CMK (cell line): ENCODE data around the gene IGFLR1.

Source experiments
- DNase-seq: peaks from one replicate; pipeline ENCODE4 v3.0.0-alpha.2; 2010; ENCODE audit warnings: low read depth

The IGFLR1 gene, protein sequence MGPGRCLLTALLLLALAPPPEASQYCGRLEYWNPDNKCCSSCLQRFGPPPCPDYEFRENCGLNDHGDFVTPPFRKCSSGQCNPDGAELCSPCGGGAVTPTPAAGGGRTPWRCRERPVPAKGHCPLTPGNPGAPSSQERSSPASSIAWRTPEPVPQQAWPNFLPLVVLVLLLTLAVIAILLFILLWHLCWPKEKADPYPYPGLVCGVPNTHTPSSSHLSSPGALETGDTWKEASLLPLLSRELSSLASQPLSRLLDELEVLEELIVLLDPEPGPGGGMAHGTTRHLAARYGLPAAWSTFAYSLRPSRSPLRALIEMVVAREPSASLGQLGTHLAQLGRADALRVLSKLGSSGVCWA

DNA sequence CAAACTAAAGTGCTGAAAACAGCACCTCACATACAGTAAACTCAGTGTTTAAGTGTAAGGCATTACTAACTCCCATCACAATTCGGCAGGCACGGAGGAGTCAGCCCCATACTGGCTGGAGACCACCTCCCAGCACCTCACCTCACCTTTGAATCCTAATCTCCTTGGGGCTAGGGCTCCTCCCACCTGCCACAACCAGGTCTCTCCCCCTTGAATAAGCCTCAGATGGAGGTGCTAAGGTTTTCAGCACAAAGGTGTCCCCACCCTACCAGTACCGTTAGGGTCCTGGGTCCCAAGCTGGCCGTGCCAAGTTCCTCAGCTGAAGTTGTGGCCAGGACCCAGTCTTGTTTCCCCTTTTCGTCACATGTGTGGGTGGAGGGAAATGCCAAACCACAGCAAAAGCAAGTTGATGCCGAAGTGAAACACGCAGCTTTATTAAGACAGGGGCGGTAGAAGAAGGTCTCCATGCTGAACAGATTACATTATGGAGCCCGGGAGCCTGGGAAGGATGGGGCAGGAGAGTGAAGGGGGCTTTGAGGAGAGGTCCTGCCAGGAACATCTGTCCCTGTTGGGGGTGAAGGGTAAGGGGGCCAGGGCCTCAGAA lies at the start of gene IGFLR1:
TSS of gene IGFLR1 (minus strand) at position 332 of the 604 bp plus-strand sequence. CDS start 1,272 bp downstream, outside the sequence.
- DNase-seq = no peak

DNA sequence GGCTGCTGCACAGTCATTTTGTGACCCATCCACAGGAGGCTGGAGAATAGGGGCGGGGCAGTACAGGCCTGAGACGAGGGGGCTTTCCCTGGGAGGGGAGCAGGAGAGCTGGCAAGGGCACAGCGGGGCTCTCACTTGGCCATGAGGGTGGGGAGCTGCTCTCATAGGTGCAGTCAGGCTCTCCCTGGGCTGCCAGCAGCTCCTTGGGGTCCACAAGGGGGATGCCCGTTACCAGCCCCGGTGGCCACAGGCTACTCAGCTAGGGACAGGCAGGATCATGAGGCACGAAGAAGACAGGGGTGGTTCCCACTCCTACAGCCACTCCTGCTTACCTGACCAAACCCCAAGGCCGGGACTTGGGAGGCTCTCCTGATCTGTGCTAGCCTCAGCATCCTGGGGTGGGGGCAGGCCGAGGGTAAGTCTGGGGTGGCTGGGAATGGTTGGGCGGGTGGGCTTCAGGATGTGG lies 49.6 kb upstream of the IGFLR1 start:
- no peak for DNase-seq

DNA sequence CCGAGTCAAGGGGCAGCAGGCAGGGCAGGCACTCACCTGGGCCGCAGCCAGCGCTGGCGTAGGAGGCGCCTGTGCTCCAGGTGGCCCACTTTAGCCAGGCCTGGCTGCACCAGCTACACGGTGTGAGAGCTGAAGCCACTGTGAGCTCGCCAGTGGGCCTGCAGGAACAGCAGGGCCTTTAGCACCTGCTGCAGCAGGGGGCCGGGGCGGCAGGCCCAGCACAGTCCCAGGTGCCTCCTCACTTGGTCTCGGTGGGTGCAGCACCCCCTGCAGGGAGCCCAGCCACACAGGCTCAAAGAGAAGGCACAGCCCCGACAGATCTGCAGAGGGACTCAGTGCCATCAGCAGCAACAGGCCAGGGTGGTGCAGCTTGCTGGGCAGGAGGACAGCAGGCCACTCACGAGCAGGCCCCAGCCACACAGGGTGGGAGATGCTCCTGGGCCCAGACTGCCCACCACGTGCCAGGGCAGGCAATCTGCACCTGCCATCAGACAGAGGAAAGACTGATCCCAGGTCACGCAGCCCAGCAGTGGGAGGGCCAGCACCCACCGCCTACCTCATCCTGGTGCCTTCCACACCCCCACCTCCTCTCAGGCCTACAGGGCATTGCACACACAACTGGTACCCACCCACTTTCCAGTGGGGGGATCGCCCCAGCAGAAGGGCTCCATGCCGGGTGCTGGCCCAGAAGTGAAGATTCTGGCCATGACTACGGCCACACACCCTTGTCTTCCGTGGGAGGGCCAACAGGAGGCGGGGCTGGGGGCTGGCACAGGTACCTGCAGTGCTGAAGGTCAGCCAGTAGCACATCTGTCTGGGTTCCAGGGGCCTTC lies 48.9 kb upstream of the IGFLR1 start:
- DNase-seq = no peak

GRCh38 chr19:35789978-35790944 lies 48.0 kb upstream of the IGFLR1 start:
- no peak for DNase-seq

GRCh38 chr19:35789195-35789977 lies 47.1 kb upstream of the IGFLR1 start:
- DNase-seq = no peak

DNA sequence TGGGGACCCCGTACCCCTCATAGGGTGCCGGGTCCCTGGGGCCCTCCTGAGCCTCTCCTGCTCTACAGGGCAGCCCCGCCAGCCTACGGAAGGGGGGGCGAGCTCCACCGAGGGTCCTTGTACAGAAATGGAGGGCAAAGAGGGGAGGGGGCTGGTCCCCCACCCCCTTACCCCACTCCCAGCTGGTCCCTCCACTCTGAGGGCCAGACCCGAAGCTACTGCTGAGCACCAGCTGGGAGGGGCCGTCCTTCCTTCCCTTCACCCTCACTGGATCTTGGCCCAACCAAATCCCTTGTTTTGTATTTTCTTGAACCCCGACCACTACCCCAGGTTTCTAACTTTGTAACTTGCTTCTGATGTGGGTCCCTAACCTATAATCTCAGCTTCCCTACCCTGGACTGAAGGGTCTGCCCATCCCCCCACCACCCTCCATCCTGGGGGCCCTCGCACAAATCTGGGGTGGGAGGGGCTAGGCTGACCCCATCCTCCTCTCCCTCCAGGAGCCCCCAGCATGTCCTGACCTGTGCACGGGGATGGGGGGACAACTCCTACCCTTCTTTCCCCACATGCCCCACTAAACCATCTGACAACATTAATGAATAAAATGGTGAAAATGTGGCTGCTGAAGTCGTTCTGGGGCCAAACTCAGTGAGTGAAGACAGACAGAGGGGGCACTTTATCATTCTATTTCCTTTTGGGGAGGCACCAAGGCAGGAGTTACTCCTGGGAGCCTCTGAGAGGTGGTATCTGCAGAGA lies 46.1 kb upstream of the IGFLR1 start:
- no peak for DNase-seq

- no peak for DNase-seq
Observed at GRCh38 chr19:35787227-35787799, 45.1 kb upstream of the IGFLR1 start.

GRCh38 chr19:35786299-35787160 lies 44.3 kb upstream of the IGFLR1 start:
- no peak for DNase-seq

DNA sequence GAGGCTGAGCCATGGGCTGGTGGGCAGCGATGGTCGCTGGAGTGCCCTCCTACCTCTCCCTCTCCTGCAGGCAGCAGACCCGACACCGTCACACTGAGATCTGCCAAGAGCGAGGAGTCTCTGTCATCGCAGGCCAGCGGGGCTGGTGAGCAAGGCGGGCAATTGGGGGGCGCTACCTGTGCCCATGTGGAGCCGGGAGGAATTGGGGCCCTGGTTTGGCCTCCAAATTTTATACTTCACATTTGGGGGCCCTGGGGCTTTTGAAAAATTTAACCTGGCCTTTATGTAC lies 43.0 kb upstream of the IGFLR1 start:
- DNase-seq = no peak

DNA sequence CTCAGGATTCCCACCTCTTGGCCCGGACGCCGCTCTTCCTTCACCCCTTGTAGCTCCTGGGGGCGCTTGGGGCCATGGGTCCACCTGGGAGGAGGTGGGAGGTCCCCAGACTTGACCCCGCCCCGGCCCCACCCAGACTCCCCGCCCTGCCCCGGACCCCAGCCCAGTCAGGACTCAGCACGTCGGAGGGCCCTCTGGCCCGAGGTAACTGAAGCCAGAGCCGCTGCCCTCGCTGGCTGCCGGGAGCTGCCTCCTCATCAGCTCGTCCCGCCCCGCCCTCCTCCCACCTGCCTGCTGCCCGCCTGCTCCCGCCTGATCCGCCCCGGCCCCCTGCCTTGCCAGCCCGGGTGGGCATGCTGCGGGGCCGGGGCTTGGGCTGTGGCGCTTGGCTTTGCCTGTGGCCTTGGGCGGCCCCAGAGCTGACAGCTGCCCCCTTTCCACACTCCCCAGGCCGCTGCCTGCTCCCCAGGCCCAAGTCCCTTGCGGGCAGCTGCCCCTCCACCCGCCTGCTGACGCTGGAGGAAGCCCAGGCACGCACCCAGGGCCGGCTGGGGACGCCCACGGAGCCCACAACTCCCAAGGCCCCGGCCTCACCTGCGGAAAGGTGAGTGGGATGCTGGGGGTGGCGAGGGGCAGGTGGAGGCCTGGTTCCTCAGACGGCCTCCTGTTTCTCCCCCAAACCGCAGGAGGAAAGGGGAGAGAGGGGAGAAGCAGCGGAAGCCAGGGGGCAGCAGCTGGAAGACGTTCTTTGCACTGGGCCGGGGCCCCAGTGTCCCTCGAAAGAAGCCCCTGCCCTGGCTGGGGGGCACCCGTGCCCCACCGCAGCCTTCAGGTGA lies 42.5 kb upstream of the IGFLR1 start:
- no peak for DNase-seq

DNA sequence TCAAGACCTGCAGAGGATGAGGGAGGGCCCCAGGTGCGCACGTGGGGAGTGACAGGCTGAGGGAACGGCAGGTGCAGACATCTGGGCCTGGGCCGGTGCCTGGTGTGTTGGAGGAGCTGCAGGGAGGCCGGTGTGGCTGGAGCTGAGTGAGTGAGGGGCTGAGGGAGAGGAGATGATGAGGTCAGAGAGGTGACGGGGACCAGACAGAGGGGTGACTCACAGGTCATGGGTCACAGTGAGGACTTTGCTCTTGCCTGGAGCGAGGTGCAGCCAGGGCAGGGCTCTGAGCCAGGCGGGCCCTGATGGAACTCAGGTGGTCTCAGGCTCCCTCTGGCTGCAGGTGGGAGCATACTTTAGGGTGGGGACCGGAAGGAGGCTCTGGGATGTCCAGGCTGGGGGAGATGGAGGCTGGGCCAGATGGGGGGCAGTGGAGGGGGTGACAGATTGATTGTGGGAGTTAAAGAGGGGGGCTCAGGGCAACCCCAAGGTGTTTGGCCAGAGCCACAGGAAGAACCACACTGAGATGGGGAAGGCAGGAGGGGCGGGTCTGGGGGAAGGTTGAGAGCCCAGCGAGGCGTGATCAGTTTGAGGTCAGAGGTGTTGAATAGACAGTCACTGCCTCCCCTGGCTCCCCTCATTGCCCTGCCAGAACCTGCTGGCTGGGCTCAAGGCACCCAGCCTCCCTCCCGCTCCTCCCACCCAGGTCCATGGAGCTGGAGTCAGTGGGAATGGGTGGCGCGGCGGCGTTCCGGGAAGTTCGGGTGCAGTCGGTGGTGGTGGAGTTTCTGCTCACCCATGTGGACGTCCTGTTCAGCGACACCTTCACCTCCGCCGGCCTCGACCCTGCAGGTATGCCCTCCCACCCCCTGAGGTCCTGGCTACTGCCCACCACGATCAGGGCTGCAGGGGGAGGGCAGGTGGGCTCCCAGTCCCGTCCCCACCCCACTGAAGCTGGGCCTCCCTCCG lies 41.5 kb upstream of the IGFLR1 start:
- no peak for DNase-seq

- DNase-seq = no peak
Observed at GRCh38 chr19:35782589-35782988, 40.3 kb upstream of the IGFLR1 start.

- no peak for DNase-seq
Observed at GRCh38 chr19:35781650-35782049, 39.4 kb upstream of the IGFLR1 start.

DNA sequence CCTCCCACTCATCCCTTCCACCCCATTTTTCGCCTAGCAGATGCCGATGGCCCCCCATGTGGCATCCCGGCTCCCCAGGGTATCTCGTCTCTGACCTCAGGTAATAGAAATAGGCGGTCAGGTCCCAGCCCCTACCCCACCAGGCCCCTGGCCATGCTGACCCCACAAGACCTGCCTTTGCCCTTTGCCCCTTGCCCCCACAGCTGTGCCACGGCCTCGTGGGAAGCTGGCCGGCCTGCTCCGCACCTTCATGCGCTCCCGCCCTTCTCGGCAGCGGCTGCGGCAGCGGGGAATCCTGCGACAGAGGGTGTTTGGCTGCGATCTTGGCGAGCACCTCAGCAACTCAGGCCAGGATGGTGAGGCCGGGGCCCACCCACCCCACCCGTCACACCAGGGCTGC lies 38.5 kb upstream of the IGFLR1 start:
- no peak for DNase-seq

DNA sequence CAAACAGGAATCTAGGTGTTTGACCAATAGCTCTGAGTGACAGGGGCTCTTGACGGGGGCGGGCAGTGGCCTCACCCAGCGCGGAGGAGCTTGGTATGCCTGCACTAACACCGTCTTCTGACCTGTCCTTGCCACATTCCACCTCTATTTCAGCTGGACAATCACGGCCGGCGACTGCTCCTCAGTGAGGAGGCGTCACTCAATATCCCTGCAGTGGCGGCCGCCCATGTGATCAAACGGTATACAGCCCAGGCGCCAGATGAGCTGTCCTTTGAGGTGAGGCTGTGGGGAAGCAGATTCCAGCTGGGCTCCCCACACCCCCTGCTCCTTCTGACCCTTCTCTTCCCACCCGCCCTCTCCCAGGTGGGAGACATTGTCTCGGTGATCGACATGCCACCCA lies 37.8 kb upstream of the IGFLR1 start:
- no peak for DNase-seq

DNA sequence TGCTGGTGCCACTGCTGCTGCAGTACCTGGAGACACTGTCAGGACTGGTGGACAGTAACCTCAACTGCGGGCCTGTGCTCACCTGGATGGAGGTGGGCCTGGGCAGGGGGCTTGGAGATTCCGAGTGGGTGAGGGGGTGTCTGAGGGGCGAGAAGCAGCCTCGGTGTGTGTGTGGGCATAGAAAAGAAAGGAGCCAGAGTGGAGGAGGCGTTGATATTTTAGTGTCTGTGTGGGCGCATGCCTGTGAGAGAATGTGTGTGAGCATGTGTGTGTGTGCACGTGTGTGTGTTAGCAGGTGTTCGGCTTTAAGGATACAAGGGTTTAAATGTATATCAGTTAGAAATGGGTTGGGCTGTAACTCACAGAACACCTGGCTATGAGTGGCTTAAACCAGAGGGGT lies 36.8 kb upstream of the IGFLR1 start:
- DNase-seq = no peak

DNA sequence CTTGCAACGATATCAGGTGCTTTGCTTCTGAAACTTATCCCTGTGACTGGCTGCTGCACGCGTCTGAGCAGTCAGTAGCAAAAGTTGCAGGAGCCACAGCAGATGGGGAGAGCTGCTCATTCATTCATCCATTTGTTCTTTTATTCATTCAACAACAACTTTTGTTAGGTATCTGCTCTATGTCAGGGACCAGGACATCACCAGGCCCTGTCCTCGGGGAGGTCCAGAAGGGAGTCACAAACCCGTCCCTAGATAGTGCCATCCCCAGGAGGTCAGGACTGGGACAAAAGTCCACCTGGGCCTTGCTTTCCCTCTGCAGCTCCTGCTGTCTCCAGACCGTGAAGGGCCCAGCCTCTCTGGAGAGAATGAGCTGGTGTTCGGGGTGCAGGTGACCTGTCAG lies 35.7 kb upstream of the IGFLR1 start:
- DNase-seq = no peak
